ENCODE data around the gene CD82. TPM values are rescaled to one million over a fixed set of nuclear protein-coding genes. Genes with fewer than 3 reads are reported as not detected.

CD82 gene
- total and polyA plus RNA-seq, 2 of the 13 experiments (the other 11 are each of a cell fraction or from before 2014, with no cell fraction given): 0.05 TPM; not detected in 1

- intact Hi-C loops (cut with micrococcal nuclease; ENCODE audit: unreplicated experiment) (no loop called here), in situ Hi-C loops (cut with HindIII; ENCODE audit: extremely low pct_ligation_motif_present, low pct_unique_long_range_greater_than_20kb) (no loop called here)
- no peak for DNase-seq (ENCODE audit: low spot score)
- no TSS peak for BruUV-seq (replicated peaks)
- TF ChIP-seq DBP (CRISPR knock-in tag; IDR thresholded peaks at IDR 0.05; ENCODE audit: not compliant biosample characterization) (no peak), HOXD1 (CRISPR knock-in tag; IDR thresholded peaks at IDR 0.05) (no peak), ZNF777 (CRISPR knock-in tag; IDR thresholded peaks at IDR 0.05) (no peak), KLF11 (CRISPR knock-in tag; IDR thresholded peaks at IDR 0.05) (no peak), ZHX2 (IDR thresholded peaks at IDR 0.05; ENCODE audit: low read depth) (no peak), ZHX2 (CRISPR knock-in tag; IDR thresholded peaks at IDR 0.05; ENCODE audit: borderline replicate concordance) (no peak), ZNF282 (IDR thresholded peaks at IDR 0.05; ENCODE audit: partially characterized antibody) (no peak)
- Histone ChIP-seq H3K27me3 (ENCODE audit: control insufficient read depth in 1 of 2, insufficient read depth in 2 of 2, low read length in 2 of 2) (no peaks in the 10 kb centered on the region; a peak in 1 of 5 replicates), H3K4me2 (ENCODE audit: low read depth, low read length) (no peak overlapping the region), H4K20me1 (ENCODE audit: insufficient read depth, low read length) (no peaks in the 10 kb centered on the region), H3K27ac (ENCODE audit: extremely low read length, insufficient read depth, low read length) (no peak overlapping the region), H3K79me2 (ENCODE audit: insufficient read depth, low read length) (no peaks in the 10 kb centered on the region), H3K9ac (ENCODE audit: insufficient read depth, low read depth, low read length) (no peak overlapping the region), H3K4me3 (replicated peaks in 1 of 3; ENCODE audit: insufficient read depth in 1 of 3, low read depth in 2 of 3, low read length in 3 of 3) (no peak overlapping the region), H3K36me3 (replicated peaks in 1 of 2; ENCODE audit: control insufficient read depth in 1 of 2, insufficient read depth in 2 of 2, low read length in 2 of 2) (no peaks in the 10 kb centered on the region), H3K9me3 (ENCODE audit: low read length) (no peaks in the 10 kb centered on the region; the same call in 1 of the 2 replicates), H2AFZ (ENCODE audit: low read length) (no peak overlapping the region), H3K4me1 (ENCODE audit: insufficient read depth, low read length) (no peaks in the 10 kb centered on the region)
- WGBS (ENCODE audit: low lambda C conversion rate): 0% methylated on average over 1 of the region's 1 CpG
- no peak for ATAC-seq
- FAIRE-seq: no peak
- CTCF ChIA-PET (ENCODE audit: low intra/inter-chr PET ratio, low total read pairs): no interaction called here
- POLR2A ChIA-PET: no interaction called here
Measured at GRCh38 chr11:44648109-44648508, 82.6 kb downstream of the CD82 start.
